Activated CD4-positive, alpha-beta T cell treated with anti-CD3 and anti-CD28 coated beads, Interleukin-2, amount 10 ng/mL, durations not matched to agents 7 days and 5 days (primary cell): ENCODE results near the gene ZNF3. TPM values are rescaled to one million over a fixed set of nuclear protein-coding genes. Genes with fewer than 3 reads are reported as not detected.
"Not testable (repeated sequence)": the region's sequence is repeated elsewhere in the genome, so short reads cannot be mapped to it uniquely, and the experiment has no call there.

Experiments used
- CTCF ChIA-PET: fragments of 350-600 bp; sonication (Branson Sonifier 250); formaldehyde crosslinking; loops from one replicate; lab custom pipeline; 2021; ENCODE audit warnings: antibody characterized with exemption; lab: Charles Lee
- POLR2A ChIA-PET: fragments of 350-600 bp; sonication (Branson Sonifier 250); formaldehyde crosslinking; loops from one replicate; lab custom pipeline; 2021; ENCODE audit warnings: antibody characterized with exemption; lab: Charles Lee
- DNase-seq: peaks from one replicate; pipeline ENCODE4 v3.0.0-alpha.2; 2020
- H3K27ac Mint-ChIP-seq: one replicate; pipeline ENCODE4 v1.8.0; 2021; ENCODE audit warnings: mild to moderate bottlenecking, moderate library complexity, mixed read lengths
- H3K27me3 Mint-ChIP-seq: one replicate; pipeline ENCODE4 v1.8.0; 2021; ENCODE audit warnings: mixed read lengths
- H3K36me3 Mint-ChIP-seq: one replicate; pipeline ENCODE4 v1.8.0; 2021; ENCODE audit warnings: low read depth, mixed read lengths
- H3K4me1 Mint-ChIP-seq: one replicate; pipeline ENCODE4 v1.8.0; 2021; ENCODE audit warnings: mixed read lengths
- H3K4me3 Mint-ChIP-seq: one replicate; pipeline ENCODE4 v1.8.0; 2021; ENCODE audit warnings: mild to moderate bottlenecking, moderate library complexity, mixed read lengths
- H3K9me3 Mint-ChIP-seq: one replicate; pipeline ENCODE4 v1.8.0; 2021; ENCODE audit warnings: mixed read lengths
- total RNA-seq, 2 experiments: library from RNA; stranded (reverse); gene quantifications; one replicate each; pipeline ENCODE4 v1.2.3, GENCODE V29; 2021

ZNF3 gene
- 10 to 100 TPM; 24.5 to 28.3 TPM for total RNA-seq

- Mint-ChIP-seq H3K36me3 (peaks cover 16% of the 10 kb centered on the region), H3K4me3 (peak within 1 kb of the TSS; percentile 80), H3K9me3 (peaks cover 2% of the 10 kb centered on the region), H3K27ac (peak within 1 kb of the TSS; percentile 89), H3K27me3 (peaks cover 3% of the 10 kb centered on the region), H3K4me1 (peaks cover 34% of the 10 kb centered on the region)
- ChIA-PET POLR2A (no interaction called here), CTCF (interaction anchor here (0.8 to 1.2 kb wide), 10 partner anchors 9 to 175 kb away, joined by 3 to 7 read pairs (median 4); partner anchors contain the start of genes AP4M1, MBLAC1 and MCM7)
- peak; percentile 98 for DNase-seq
These were observed at the start of gene ZNF3 for GRCh38 chr7:100081535-100082102. Gene ZNF3, minus strand, starts transcription at chr7:100081723. Its CDS starts 4,366 bp downstream, at chr7:100077357.

- ChIA-PET POLR2A (no interaction called here), CTCF (interaction anchor here (0.6 to 5.9 kb wide), 25 partner anchors 9 to 468 kb away, joined by 3 to 39 read pairs (median 3); partner anchors contain the start of genes AP4M1, CNPY4, GPC2 and LAMTOR4)
- H3K36me3 Mint-ChIP-seq, result peaks cover 8% of the 10 kb centered on the region
- no peaks in the 10 kb centered on the region for H3K9me3 Mint-ChIP-seq
- H3K27ac Mint-ChIP-seq, result no peak overlapping the region
- H3K4me1 Mint-ChIP-seq, result peaks cover 39% of the 10 kb centered on the region
- H3K4me3 Mint-ChIP-seq, result peak overlapping the region; percentile 32
- DNase-seq, result peak; percentile 89
- H3K27me3 Mint-ChIP-seq, result no peaks in the 10 kb centered on the region
These were observed 49.3 kb upstream of the ZNF3 start for GRCh38 chr7:100130608-100131453.

- DNase-seq, POLR2A ChIA-PET, H3K4me3 Mint-ChIP-seq, H3K36me3 Mint-ChIP-seq, H3K9me3 Mint-ChIP-seq, H3K27me3 Mint-ChIP-seq, H3K27ac Mint-ChIP-seq: not testable (repeated sequence)
- CTCF ChIA-PET, result interaction anchor here (0.7 to 5.9 kb wide), 18 partner anchors 8 to 299 kb away, joined by 3 to 39 read pairs (median 4); partner anchors contain the start of genes CNPY4, GPC2, LAMTOR4 and MEPCE
- H3K4me1 Mint-ChIP-seq, result peaks cover 44% of the 10 kb centered on the region
These were observed 48.7 kb upstream of the ZNF3 start for GRCh38 chr7:100130220-100130607.

- H3K4me3 Mint-ChIP-seq, result peak overlapping the region; percentile 100
These were observed 47.1 kb upstream of the ZNF3 start for GRCh38 chr7:100128637-100128963.

DNA sequence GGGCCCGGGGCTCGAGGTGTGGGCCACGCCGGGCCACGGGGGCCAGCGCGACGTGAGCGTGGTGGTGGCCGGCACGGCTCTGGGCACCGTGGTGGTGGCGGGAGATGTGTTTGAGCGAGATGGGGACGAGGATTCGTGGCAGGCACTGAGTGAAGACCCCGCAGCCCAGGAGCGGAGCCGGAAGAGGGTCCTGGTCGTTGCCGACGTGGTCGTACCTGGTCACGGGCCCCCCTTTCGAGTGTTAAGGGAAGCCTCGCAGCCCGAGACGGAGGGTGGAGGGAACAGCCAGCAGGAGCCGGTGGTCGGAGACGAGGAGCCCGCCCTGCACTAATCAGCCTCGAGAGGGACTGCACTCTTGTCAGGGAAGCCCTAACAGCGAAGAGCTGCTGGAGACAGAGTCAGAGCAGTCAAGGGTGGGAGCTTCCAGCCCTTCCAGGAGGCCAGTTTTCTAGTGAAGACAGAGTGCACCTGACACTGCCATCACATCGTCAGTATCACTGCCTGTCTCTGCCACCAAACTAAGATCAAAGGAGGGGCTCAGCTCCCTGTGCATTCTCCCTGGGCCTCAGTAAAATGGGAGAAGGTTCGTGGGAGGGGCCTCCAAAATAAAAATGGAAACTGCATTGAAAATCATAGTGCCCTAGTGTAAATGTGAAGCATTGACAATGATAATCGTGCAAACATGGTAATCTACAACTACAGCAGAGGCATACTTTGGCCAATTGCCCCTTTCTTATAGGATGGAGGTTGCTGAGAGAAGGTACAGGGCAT is 46.5 kb upstream of the ZNF3 start:
- Mint-ChIP-seq H3K27ac (peak overlapping the region; percentile 89), H3K9me3 (no peaks in the 10 kb centered on the region), H3K4me3 (peak overlapping the region; percentile 100), H3K36me3 (peaks cover 19% of the 10 kb centered on the region), H3K4me1 (peaks cover 55% of the 10 kb centered on the region), H3K27me3 (no peaks in the 10 kb centered on the region)
- ChIA-PET POLR2A (no interaction called here), CTCF (interaction anchor here (0.5 to 5.9 kb wide), 11 partner anchors 6 to 1237 kb away, joined by 3 to 39 read pairs (median 4); partner anchors contain the start of genes CNPY4 and MCM7)
- peak; percentile 23 for DNase-seq

More at GRCh38 chr7:100128637-100128963, 47.1 kb upstream of the ZNF3 start:
- ChIA-PET CTCF (interaction anchor here (0.6 to 5.9 kb wide), 8 partner anchors 7 to 1238 kb away, joined by 3 to 39 read pairs (median 4); partner anchors contain the start of genes CNPY4 and MCM7), POLR2A (no interaction called here)
- Mint-ChIP-seq H3K36me3 (peaks cover 19% of the 10 kb centered on the region), H3K27ac (peak overlapping the region; percentile 89), H3K4me1 (peaks cover 55% of the 10 kb centered on the region), H3K27me3 (no peaks in the 10 kb centered on the region), H3K9me3 (no peaks in the 10 kb centered on the region)
- DNase-seq, result no peak

- H3K4me1 Mint-ChIP-seq, result peaks cover 51% of the 10 kb centered on the region
- ChIA-PET CTCF (interaction anchor here (0.6 to 5.9 kb wide), 12 partner anchors 13 to 497 kb away, joined by 3 to 39 read pairs (median 4); no protein-coding TSS in a partner anchor), POLR2A (interaction anchor here (0.7 kb wide), 1 partner anchor 27 kb away, joined by 3 read pairs; no protein-coding TSS in a partner anchor)
- no peaks in the 10 kb centered on the region for H3K9me3 Mint-ChIP-seq
- H3K4me3 Mint-ChIP-seq, result peak within 1 kb of the TSS; percentile 100
- peak; percentile 93 for DNase-seq
- H3K36me3 Mint-ChIP-seq, result peaks cover 27% of the 10 kb centered on the region
- H3K27me3 Mint-ChIP-seq, result no peaks in the 10 kb centered on the region
- peak within 1 kb of the TSS; percentile 100 for H3K27ac Mint-ChIP-seq
These were observed 45.7 kb upstream of the ZNF3 start, which contains the start of gene MBLAC1 for GRCh38 chr7:100126931-100127865. Gene MBLAC1, plus strand, starts transcription at chr7:100126967. Its CDS starts 429 bp downstream, at chr7:100127396.

- no peak for DNase-seq
- ChIA-PET POLR2A (interaction anchor here (0.6 to 0.7 kb wide), 2 partner anchors 26 to 171 kb away, joined by 3 read pairs; no protein-coding TSS in a partner anchor), CTCF (interaction anchor here (0.5 to 1.1 kb wide), 10 partner anchors 21 to 496 kb away, joined by 3 to 7 read pairs (median 4); no protein-coding TSS in a partner anchor)
- peaks cover 30% of the 10 kb centered on the region for H3K36me3 Mint-ChIP-seq
- H3K4me3 Mint-ChIP-seq, result peak overlapping the region; percentile 100
- no peaks in the 10 kb centered on the region for H3K27me3 Mint-ChIP-seq
- H3K9me3 Mint-ChIP-seq, result no peaks in the 10 kb centered on the region
- peak overlapping the region; percentile 100 for H3K27ac Mint-ChIP-seq
- H3K4me1 Mint-ChIP-seq, result peaks cover 50% of the 10 kb centered on the region
These were observed 44.9 kb upstream of the ZNF3 start for GRCh38 chr7:100126239-100126930.

DNA sequence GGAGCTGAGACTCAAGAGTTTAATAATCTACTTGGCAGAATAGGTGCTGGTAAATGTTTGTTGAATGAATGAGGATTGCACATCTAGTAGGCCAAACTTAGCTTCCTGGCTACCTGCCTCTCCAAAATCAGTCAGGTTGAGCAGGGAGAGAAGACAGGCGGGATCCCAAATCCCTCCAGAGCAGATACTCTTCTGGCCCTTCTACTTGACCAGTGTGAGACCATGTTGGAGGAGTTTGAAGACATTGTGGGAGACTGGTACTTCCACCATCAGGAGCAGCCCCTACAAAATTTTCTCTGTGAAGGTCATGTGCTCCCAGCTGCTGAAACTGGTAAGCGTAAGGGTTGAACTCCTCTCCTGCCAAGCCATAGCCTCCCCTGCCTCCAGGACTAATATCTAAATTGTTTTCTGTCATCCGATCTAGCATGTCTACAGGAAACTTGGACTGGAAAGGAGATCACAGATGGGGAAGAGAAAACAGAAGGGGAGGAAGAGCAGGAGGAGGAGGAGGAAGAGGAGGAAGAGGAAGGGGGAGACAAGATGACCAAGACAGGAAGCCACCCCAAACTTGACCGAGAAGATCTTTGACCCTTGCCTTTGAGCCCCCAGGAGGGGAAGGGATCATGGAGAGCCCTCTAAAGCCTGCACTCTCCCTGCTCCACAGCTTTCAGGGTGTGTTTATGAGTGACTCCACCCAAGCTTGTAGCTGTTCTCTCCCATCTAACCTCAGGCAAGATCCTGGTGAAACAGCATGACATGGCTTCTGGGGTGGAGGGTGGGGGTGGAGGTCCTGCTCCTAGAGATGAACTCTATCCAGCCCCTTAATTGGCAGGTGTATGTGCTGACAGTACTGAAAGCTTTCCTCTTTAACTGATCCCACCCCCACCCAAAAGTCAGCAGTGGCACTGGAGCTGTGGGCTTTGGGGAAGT is 43.0 kb upstream of the ZNF3 start:
- no peaks in the 10 kb centered on the region for H3K27me3 Mint-ChIP-seq
- peaks cover 30% of the 10 kb centered on the region for H3K36me3 Mint-ChIP-seq
- no peak for DNase-seq
- peaks cover 47% of the 10 kb centered on the region for H3K4me1 Mint-ChIP-seq
- H3K27ac Mint-ChIP-seq, result peak overlapping the region; percentile 100
- ChIA-PET POLR2A (no interaction called here), CTCF (interaction anchor here (0.6 to 5.2 kb wide), 8 partner anchors 6 to 130 kb away, joined by 3 to 36 read pairs (median 4); partner anchors contain the start of genes AP4M1, MCM7 and PVRIG)
- H3K9me3 Mint-ChIP-seq, result no peaks in the 10 kb centered on the region
- H3K4me3 Mint-ChIP-seq, result peak overlapping the region; percentile 100

DNA sequence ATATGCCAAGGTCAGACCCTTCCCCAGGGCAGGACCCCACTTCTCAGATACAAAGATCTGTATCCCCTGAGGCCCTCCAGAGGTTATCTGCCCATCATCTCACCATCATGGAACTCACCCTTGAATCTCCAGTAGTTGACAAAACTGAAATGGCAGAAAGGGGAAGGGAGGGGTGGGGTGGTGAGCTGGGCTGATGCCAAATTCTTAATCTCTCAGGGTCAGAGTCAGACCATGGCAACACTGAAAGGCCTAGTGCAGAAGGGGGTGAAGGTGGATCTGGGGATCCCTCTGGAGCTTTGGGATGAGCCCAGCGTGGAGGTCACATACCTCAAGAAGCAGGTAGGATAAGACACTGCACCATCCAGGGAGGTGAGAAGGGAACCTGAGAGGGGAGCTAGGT is 41.0 kb upstream of the ZNF3 start:
- Mint-ChIP-seq H3K4me3 (no peak overlapping the region), H3K4me1 (peaks cover 49% of the 10 kb centered on the region)
- POLR2A ChIA-PET, result no interaction called here

DNA sequence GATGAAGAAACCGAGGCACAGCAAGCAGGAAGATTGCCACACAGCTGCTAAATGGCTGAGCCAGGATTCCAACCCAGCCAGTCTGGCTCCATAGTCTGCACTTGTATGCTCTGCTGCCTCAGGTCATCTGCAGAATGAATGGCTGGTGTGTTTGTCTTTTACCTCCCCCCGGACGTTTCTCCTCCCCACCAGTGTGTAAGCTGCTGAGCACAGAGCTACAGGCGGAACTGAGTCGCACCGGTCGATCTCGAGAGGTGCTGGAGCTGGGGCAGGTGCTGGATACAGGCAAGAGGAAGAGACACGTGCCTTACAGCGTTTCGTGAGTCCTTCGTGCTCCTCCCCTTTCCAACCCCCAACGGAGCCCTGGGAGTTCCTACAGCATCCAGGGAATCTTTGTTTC is 40.5 kb upstream of the ZNF3 start:
- Mint-ChIP-seq H3K36me3 (peaks cover 37% of the 10 kb centered on the region), H3K9me3 (no peaks in the 10 kb centered on the region), H3K4me3 (no peak overlapping the region), H3K27ac (no peak overlapping the region), H3K27me3 (no peaks in the 10 kb centered on the region), H3K4me1 (peaks cover 49% of the 10 kb centered on the region)
- POLR2A ChIA-PET, result no interaction called here
- no peak for DNase-seq
- CTCF ChIA-PET, result interaction anchor here (0.6 to 5.2 kb wide), 5 partner anchors 9 to 446 kb away, joined by 3 to 36 read pairs (median 4); partner anchors contain the start of genes AP4M1, MCM7 and ZCWPW1

More for the DNA sequence above, 41.0 kb upstream of the ZNF3 start:
- Mint-ChIP-seq H3K27ac (peak overlapping the region; percentile 19), H3K27me3 (no peaks in the 10 kb centered on the region), H3K9me3 (no peaks in the 10 kb centered on the region), H3K36me3 (peaks cover 37% of the 10 kb centered on the region)
- DNase-seq, result no peak
- CTCF ChIA-PET, result interaction anchor here (0.6 to 5.2 kb wide), 3 partner anchors 8 to 447 kb away, joined by 3 to 36 read pairs (median 4); no protein-coding TSS in a partner anchor
